Ascending aorta (tissue), 2 donors: Measurements from ENCODE around the gene UBE2Q1. TPM values are rescaled to one million over a fixed set of nuclear protein-coding genes. Genes with fewer than 3 reads are reported as not detected.

Experiments used
- DNase-seq, 2 donors: peaks; one replicate each; pipeline ENCODE4 v3.0.0-alpha.2; 2019; ENCODE audit warnings: low spot score in 2 of 2
- H3K27ac ChIP-seq, 2 donors: fragments of 200-600 bp; sonication (generic); one replicate each; pipeline ENCODE4 v1.5.1; 2016 to 2017; ENCODE audit warnings: mild to moderate bottlenecking in 1 of 2
- H3K27me3 ChIP-seq: fragments of 200-600 bp; sonication (generic); one replicate; pipeline ENCODE4 v1.5.1; 2017
- H3K36me3 ChIP-seq, 2 donors: fragments of 200-600 bp; sonication (generic); one replicate each; pipeline ENCODE4 v1.5.1; 2016
- H3K4me1 ChIP-seq, 2 donors: fragments of 200-600 bp; sonication (generic); one replicate each; pipeline ENCODE4 v1.5.1; 2016 to 2017; ENCODE audit warnings: mild to moderate bottlenecking in 1 of 2
- H3K4me3 ChIP-seq, 2 donors: fragments of 200-600 bp; sonication (generic); one replicate each; pipeline ENCODE4 v1.5.1; 2016 to 2017; ENCODE audit warnings: mild to moderate bottlenecking in 1 of 2
- H3K9me3 ChIP-seq, 2 donors: fragments of 200-600 bp; sonication (generic); one replicate each; pipeline ENCODE4 v1.5.1; 2016
- intact Hi-C: fragments of 100-400 bp; cut with DNase I; formaldehyde crosslinking; loops from one replicate; pipeline ENCODE4 v1.15.1; 2023
- total RNA-seq: library from RNA; depleted of rRNA; stranded (reverse); fragments of >200 nt; gene quantifications from one replicate; pipeline ENCODE4 v1.1.0, GENCODE V29; 2016
- TF ChIP-seq, protein P1 (sequence below), 3 experiments: fragments of 200-600 bp in 2 of 3; fragments of 450-650 bp in 1 of 3; sonication (generic) in 2 of 3; IDR thresholded peaks; one replicate each; pipeline ENCODE4 v1.5.1; 2016 to 2019; ENCODE audit warnings: antibody characterized with exemption in 3 of 3, mild to moderate bottlenecking in 1 of 3, moderate library complexity in 1 of 3

Gene UBE2Q1
- total RNA-seq, 1 donor from 2014 or later = 10.6 TPM

- intact Hi-C loops = no loop called here
Measured at GRCh38 chr1:154578058-154578418, 19.6 kb upstream of the UBE2Q1 start.

DNA sequence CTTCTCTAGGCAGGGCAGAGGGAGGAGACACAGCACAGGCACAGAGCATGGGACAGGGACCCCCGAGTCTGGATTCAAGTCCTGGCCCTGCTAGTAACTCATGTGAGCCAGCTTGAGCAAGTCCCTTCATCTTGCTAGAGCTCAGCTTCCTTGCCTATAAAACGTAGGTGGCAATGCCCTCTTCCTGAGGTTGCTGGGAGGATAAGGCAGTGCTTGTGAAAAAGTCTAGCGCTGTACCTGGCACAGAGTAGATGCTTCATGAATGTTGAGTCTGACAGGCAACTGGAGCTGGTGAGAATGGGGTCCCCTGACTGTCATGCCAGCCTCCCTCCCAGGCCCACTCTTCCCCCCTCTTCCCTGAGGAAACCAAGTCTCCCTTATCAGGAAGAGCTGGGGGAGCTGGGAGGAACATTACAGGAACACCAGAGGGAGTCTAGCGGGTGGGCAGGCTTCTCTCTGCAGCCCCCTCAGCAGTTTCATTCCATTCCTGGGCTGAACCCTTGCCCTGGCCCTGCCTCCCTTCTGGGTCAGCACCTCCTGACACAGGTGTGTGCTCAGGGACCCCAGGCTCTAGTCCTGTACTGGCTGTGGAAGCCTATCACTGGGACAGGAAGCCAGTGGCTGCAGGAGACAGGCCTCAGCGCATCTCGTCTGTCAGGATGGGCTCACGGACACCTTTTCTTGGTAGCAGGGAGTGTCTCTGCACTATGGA is 19.0 kb upstream of the UBE2Q1 start:
- Histone ChIP-seq H3K4me1 (no peaks in the 10 kb centered on the region), H3K27me3 (no peaks in the 10 kb centered on the region), H3K36me3 (peaks cover 28 to 37% of the 10 kb centered on the region in 2 donors), H3K4me3 (no peak overlapping the region), H3K27ac (no peak overlapping the region), H3K9me3 (no peaks in the 10 kb centered on the region)
- TF ChIP-seq, protein P1, sequence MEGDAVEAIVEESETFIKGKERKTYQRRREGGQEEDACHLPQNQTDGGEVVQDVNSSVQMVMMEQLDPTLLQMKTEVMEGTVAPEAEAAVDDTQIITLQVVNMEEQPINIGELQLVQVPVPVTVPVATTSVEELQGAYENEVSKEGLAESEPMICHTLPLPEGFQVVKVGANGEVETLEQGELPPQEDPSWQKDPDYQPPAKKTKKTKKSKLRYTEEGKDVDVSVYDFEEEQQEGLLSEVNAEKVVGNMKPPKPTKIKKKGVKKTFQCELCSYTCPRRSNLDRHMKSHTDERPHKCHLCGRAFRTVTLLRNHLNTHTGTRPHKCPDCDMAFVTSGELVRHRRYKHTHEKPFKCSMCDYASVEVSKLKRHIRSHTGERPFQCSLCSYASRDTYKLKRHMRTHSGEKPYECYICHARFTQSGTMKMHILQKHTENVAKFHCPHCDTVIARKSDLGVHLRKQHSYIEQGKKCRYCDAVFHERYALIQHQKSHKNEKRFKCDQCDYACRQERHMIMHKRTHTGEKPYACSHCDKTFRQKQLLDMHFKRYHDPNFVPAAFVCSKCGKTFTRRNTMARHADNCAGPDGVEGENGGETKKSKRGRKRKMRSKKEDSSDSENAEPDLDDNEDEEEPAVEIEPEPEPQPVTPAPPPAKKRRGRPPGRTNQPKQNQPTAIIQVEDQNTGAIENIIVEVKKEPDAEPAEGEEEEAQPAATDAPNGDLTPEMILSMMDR (IDR thresholded peaks at IDR 0.05) = no peak
- no peak for DNase-seq
- intact Hi-C loops = no loop called here

More at GRCh38 chr1:154578058-154578418, 19.6 kb upstream of the UBE2Q1 start:
- no peak for DNase-seq
- Histone ChIP-seq H3K27ac (no peak overlapping the region), H3K36me3 (peaks cover 33 to 42% of the 10 kb centered on the region in 2 donors), H3K27me3 (no peaks in the 10 kb centered on the region), H3K9me3 (no peaks in the 10 kb centered on the region), H3K4me1 (no peaks in the 10 kb centered on the region), H3K4me3 (no peak overlapping the region)
- TF ChIP-seq, protein P1 (IDR thresholded peaks at IDR 0.05) = no peak

GRCh38 chr1:154575951-154576566 is 17.6 kb upstream of the UBE2Q1 start:
- Histone ChIP-seq H3K27me3 (no peaks in the 10 kb centered on the region), H3K36me3 (peaks cover 18 to 22% of the 10 kb centered on the region in 2 donors), H3K4me1 (no peaks in the 10 kb centered on the region), H3K9me3 (no peaks in the 10 kb centered on the region), H3K4me3 (no peak overlapping the region), H3K27ac (no peak overlapping the region)
- intact Hi-C loops = no loop called here
- TF ChIP-seq, protein P1 (IDR thresholded peaks at IDR 0.05) = no peak
- DNase-seq = no peak

DNA sequence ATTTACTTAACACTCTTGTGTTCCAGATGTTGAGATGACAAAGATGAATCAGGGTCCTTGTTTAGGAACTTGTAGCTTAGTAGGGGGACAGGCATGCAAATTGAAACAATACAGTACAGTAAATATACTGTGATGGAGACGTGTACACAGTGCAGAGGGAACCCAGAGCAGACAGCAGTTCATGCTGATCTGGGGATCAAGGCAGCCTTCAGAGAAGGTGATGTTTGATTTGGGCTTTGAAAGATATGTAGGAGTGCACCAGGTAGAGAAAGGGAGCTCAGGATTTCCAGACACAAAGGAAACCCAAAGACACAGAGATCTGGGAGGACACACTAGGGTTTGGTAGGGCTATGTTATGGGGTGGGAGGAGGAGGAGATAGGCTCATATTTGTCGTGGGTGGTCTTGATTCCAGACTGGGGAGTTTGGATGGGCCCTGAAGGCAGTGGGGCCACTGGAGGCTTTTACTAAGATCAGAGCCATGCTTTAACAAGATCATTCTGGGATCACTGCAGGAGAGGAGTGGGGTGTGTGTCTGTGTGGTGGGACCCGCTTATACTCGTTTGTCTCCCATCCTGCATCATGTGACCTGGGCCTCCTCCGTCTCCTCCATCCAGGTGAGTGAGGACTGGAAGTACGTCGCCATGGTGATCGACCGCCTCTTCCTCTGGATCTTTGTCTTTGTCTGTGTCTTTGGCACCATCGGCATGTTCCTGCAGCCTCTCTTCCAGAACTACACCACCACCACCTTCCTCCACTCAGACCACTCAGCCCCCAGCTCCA is 16.9 kb upstream of the UBE2Q1 start:
- TF ChIP-seq, protein P1 (IDR thresholded peaks at IDR 0.05) = no peak
- DNase-seq = no peak
- intact Hi-C loops = no loop called here

GRCh38 chr1:154574716-154575115 is 16.3 kb upstream of the UBE2Q1 start:
- Histone ChIP-seq H3K27me3 (no peaks in the 10 kb centered on the region), H3K9me3 (no peaks in the 10 kb centered on the region), H3K4me1 (no peaks in the 10 kb centered on the region), H3K36me3 (peaks cover 8 to 9% of the 10 kb centered on the region in 2 donors), H3K4me3 (no peak overlapping the region), H3K27ac (no peak overlapping the region)
- TF ChIP-seq, protein P1 (IDR thresholded peaks at IDR 0.05) = no peak
- DNase-seq = no peak
- intact Hi-C loops = no loop called here

More for the DNA sequence above, 16.9 kb upstream of the UBE2Q1 start:
- H3K36me3 ChIP-seq = peaks cover 13 to 15% of the 10 kb centered on the region in 2 donors
- H3K9me3 ChIP-seq = no peaks in the 10 kb centered on the region
- no peak overlapping the region for H3K4me3 ChIP-seq
- no peak overlapping the region for H3K27ac ChIP-seq
- H3K27me3 ChIP-seq = no peaks in the 10 kb centered on the region
- no peaks in the 10 kb centered on the region for H3K4me1 ChIP-seq
